VCaP (cell line): ENCODE results near the gene RNF217.

Experiments used
- H3K27ac ChIP-seq: fragments of 450-650 bp; 2 replicates; pipeline ENCODE4 v1.5.1; 2017
- TF ChIP-seq, protein P1 (sequence below): fragments of 450-650 bp; conservative IDR thresholded peaks from 2 replicates; pipeline ENCODE4 v1.5.1; 2017; ENCODE audit warnings: mild to moderate bottlenecking, moderate library complexity

The RNF217 gene

DNA sequence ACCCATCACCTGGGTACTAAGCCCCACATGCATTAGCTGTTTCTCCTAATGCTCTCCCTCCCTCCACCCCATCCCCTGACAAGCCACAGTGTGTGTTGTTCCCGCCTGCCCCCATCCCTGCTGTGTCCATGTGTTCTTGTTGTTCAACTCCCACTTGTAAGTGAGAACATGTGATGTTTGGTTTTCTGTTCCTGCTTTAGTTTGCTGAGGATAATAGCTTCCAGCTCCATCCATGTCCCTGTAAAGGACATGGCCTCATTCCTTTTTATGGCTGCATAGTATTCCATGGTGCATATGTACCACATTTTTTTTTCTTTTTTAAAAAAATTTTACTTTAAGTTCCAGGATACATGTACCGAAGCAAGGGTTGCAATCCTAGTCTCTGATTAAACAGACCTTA is 76.7 kb downstream of the RNF217 start:
- TF ChIP-seq, protein P1, sequence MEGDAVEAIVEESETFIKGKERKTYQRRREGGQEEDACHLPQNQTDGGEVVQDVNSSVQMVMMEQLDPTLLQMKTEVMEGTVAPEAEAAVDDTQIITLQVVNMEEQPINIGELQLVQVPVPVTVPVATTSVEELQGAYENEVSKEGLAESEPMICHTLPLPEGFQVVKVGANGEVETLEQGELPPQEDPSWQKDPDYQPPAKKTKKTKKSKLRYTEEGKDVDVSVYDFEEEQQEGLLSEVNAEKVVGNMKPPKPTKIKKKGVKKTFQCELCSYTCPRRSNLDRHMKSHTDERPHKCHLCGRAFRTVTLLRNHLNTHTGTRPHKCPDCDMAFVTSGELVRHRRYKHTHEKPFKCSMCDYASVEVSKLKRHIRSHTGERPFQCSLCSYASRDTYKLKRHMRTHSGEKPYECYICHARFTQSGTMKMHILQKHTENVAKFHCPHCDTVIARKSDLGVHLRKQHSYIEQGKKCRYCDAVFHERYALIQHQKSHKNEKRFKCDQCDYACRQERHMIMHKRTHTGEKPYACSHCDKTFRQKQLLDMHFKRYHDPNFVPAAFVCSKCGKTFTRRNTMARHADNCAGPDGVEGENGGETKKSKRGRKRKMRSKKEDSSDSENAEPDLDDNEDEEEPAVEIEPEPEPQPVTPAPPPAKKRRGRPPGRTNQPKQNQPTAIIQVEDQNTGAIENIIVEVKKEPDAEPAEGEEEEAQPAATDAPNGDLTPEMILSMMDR = no peak
- H3K27ac ChIP-seq = no peak overlapping the region

DNA sequence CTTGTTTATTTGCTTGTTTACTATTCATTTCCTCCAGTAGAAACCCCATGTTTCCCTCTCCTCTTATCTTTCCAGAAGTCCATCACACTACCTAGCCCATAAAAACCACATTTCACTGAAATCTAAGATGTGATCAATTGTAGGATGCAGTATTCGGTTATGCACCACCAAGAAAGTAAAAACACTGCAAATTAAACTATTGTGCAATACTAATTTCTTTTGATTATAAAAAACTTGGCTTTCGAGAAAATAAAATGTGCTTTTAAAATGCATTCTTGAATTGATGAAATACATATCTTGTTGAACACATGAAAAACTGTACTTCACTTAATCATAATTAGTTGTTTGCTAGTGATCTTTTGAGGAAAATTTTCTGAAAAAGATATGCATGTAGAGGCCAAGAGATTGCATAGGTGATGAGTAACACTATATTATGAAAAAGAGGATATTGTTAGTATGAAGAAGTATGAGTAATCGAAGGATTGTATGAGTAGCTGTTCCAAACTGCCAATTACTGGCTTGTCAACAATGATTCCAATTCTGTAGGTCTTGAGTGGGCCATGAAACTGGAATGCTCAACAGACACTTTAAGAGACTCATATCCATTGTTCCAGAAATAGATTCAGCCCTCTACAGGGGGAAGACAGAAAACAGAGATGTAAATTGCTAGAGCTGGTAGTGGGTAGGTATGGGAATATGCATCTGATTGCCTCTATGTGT is 79.7 kb downstream of the RNF217 start:
- H3K27ac ChIP-seq = no peak overlapping the region
- TF ChIP-seq, protein P1 = no peak

DNA sequence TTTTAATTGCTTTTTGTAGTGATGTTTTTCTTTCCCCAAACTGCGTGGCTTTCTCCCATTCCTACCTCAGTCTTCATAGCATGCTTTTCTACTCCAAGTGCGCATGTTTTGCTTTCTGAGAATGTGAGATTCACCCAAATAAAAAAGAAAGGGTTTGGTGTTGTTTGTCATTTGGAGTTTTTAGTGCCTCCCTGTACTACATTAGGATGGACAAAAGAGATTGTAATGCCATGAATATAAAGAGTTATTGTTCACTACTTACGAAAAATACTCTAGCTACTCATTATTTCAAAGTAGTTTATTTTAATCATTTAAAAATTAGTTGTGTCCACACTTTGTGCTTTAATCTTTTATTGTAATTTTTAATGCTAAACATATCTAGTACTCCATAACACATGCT is 81.8 kb downstream of the RNF217 start:
- no peak overlapping the region for H3K27ac ChIP-seq
- TF ChIP-seq, protein P1 = no peak

DNA sequence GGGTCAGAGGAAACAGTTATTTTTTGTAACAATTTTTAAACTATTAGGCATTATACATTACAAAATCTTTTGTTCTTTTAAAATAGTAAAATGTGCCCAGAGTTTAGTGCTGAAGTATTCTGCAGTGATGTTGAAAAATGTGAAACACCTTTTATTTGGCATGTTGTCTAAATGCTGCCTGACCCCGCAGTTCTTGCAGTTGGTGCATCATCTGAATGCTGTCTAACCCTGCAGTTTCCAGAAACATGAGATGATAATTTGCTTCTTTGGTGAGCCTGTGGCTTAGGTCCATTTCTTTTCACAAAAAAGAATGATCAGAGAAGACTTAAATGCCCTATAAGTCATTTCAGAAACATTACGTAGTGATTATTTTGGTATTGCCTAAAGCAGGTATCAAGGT is 82.4 kb downstream of the RNF217 start:
- no peak overlapping the region for H3K27ac ChIP-seq
- TF ChIP-seq, protein P1 = no peak

DNA sequence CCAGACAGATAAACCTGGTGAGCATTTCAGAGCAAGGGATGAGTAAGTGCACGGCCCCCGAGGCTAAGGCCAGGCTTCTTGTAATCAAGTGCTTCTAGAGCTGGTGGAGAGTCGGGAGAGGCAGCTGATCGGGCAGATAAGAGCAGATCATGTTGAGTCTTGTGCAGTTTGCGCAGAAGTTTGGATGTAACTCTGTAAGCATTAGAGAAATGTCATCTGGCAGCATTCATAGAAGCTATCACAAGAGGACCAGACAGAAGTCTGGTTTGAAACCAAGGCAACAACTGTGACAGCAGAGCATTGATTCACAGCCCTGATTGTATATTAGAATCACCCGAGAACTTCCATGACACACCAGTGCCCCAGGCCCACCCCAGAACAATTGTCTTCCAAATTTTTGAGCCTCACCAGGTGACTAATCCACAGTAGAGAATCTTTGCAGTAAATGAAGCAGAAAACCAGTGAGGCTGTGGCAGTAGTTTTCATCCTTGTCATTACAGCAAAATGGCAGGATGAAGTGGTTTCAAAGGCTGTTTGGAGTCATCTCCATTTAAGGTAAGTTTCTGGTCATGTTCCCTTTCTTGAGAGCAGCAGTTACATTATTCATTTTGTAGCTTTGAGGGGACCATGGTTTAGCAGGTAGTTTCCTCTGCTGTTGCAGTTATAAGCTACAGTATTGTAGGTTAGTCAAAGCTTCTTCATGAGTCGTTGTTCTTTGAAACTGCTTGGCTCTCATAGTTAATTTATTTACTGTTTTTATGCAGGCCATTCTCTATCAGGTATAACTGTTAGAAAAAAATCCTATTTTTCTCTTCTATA is 84.1 kb downstream of the RNF217 start:
- no peak overlapping the region for H3K27ac ChIP-seq
- TF ChIP-seq, protein P1 = no peak

DNA sequence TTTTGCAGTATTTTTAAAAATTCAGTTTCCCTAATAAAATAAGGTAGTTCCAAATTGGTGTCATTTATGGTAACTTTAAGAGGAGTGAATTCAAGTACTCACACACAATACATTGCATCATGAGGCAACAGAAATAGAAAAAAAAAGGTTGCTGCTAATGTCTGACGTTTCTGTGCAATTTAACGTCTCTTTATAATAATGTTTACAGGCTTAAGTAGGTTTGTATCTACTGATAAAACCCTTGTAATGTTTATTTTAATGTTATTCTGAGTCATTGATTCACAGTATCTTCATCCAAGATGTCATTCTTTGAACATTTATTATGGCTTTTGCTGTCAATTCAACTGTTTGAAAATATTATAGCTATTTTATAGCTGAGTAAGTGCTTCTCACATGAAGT is 86.0 kb downstream of the RNF217 start:
- H3K27ac ChIP-seq = no peak overlapping the region
- TF ChIP-seq, protein P1 = no peak

DNA sequence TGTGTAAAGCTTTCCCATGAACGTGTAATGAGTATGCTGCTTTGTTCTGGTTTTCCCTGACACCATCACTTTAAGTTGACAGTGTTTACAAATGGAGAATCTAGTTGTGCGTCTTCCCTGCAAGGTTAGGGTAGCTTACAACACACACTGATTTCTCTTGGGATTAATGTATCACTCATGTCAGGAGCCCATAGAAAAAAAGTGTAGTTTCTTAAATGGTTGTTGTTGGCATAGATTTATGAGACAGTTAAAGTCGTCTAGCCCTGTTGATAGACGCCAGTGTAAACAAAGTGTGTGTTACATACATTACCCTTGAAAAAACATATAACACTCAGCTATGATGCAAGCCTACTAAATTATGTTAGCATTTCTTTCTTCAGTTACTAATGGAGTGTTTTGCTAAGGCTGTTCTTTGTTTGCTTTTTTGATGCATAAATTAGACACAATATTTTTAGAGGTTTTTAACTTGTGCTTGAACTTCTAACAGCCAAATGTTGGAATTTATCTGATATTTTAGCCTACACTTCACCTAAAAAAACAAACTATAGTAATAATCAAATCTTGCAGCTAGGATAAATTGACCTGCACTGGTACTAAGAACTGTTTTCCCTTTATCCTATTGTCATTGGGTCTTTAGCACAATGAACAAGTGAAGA is 88.6 kb downstream of the RNF217 start:
- TF ChIP-seq, protein P1 = no peak
- no peak overlapping the region for H3K27ac ChIP-seq
